ENCODE measurements around the gene MAPKAP1. TPM values are rescaled to one million over a fixed set of nuclear protein-coding genes. Genes with fewer than 3 reads are reported as not detected.

Gene MAPKAP1
- total RNA-seq, 1 donor from 2014 or later, result 122 TPM

GRCh38 chr9:125486576-125486975 lies 220.4 kb downstream of the MAPKAP1 start:
- DNase-seq (peak; percentile 72), ATAC-seq (ENCODE audit: poor library complexity) (peak; percentile 92)
- intact Hi-C loops (cut with DNase I), result no loop called here

DNA sequence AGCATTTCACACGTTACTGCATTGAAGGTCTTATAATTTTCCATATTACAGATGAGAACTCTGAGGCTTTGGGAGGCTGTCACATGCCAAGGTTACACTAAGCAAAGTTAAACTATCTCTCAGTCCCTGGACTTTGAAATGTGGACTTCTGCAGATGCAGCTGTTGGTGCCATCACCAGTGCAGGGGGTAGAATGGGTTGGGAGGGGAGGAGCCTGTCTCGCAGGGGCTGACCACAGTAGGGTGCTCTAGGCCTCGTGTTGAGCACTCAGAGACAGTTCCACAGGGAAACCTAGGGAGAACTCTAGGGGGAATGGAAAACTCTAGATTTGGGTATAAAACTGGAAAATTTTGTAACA lies 220.9 kb downstream of the MAPKAP1 start:
- ATAC-seq (ENCODE audit: poor library complexity) (peak; percentile 21), DNase-seq (no peak)
- intact Hi-C loops (cut with DNase I), result no loop called here

- DNase-seq (no peak), ATAC-seq (ENCODE audit: poor library complexity) (peak; percentile 74)
- intact Hi-C loops (cut with DNase I), result no loop called here
Observed at GRCh38 chr9:125485471-125486151, 221.4 kb downstream of the MAPKAP1 start.

- intact Hi-C loops (cut with DNase I), result no loop called here
- ATAC-seq (ENCODE audit: poor library complexity), result peak; percentile 50
- DNase-seq, result no peak
Observed at GRCh38 chr9:125484350-125485282, 222.4 kb downstream of the MAPKAP1 start.

- intact Hi-C loops (cut with DNase I), result no loop called here
- no peak for DNase-seq
- no peak for ATAC-seq (ENCODE audit: poor library complexity)
Observed at GRCh38 chr9:125483697-125484096, 223.3 kb downstream of the MAPKAP1 start.

DNA sequence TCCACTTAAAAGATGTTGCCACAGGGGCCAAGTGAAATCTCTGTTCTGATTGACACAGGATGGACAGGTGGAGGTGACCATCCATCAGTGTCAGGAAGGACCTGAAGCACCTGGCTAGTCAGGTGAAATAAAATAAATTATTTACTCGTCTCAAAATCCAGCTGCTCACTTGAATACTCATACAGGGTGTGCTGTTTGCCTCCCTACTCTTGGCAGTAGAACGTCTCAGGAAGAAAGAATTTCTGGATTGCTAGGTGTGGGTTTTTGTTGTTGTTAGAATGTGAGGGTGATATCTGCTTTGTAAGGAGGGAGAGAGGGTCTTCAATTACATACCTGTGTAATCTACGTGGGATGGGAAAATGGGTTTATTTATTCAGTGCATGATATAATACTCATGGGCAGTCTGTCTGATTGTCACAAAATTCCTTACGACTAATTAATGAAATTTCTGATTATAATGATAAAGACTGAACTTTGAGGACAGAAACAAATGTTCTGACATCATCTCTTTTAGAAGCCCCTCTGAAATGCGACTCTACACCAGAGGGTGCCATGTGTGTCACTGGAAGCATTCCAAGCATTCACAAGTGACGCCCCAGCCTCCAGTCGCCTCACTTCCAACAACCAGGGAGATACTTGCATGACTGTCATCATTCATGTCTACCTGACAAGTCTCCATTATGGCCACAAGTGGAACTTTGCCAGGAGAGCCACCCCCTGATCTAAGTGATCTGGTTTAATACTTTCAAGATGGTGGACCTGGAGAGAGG lies 227.0 kb downstream of the MAPKAP1 start:
- DNase-seq, result no peak
- no peak for ATAC-seq (ENCODE audit: poor library complexity)
- intact Hi-C loops (cut with DNase I), result no loop called here

DNA sequence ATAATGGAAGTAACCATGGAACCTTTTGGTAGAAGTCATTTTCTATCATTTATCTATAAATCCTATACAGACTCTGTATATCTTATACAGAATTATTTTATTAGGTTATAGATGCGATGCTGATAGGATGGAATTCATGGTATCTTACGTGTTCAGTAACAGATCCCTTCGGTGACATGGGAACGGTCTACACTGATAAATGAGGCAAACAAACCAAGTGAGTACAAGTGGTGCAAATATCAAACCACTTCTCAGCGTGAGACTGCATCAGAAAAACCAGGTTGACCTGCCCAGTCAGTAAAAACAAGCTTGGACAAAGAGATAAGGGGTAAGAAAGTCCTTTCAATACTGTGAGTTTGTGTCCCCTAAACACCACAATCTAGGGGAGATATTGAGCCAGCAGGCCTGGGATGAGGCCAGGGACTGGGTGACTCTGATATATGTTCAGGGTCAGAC lies 229.9 kb downstream of the MAPKAP1 start:
- ATAC-seq (ENCODE audit: poor library complexity), result no peak
- intact Hi-C loops (cut with DNase I), result no loop called here
- DNase-seq, result no peak

DNA sequence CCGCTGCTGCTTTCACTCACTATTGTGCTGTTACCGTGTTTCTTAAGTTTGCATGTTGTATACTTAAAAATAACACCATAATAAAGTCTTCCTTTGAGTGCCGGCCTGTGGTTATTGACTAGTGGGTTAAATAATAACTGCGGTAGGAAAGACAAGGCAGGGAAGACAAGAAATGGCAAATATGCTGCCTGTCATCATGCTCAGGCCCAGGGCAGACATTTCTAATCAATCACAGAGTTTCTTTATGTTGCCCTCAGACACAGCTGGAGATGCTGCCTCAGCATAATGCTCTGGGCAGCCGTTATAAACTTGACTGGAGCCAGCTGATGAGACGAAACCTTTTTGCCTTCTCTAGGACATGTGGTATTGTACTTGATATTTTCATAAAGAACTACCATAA lies 230.4 kb downstream of the MAPKAP1 start:
- intact Hi-C loops (cut with DNase I), result no loop called here
- ATAC-seq (ENCODE audit: poor library complexity), result no peak
- no peak for DNase-seq

GRCh38 chr9:125475385-125475784 lies 231.6 kb downstream of the MAPKAP1 start:
- DNase-seq (peak; percentile 49), ATAC-seq (ENCODE audit: poor library complexity) (peak; percentile 47)
- intact Hi-C loops (cut with DNase I), result no loop called here

DNA sequence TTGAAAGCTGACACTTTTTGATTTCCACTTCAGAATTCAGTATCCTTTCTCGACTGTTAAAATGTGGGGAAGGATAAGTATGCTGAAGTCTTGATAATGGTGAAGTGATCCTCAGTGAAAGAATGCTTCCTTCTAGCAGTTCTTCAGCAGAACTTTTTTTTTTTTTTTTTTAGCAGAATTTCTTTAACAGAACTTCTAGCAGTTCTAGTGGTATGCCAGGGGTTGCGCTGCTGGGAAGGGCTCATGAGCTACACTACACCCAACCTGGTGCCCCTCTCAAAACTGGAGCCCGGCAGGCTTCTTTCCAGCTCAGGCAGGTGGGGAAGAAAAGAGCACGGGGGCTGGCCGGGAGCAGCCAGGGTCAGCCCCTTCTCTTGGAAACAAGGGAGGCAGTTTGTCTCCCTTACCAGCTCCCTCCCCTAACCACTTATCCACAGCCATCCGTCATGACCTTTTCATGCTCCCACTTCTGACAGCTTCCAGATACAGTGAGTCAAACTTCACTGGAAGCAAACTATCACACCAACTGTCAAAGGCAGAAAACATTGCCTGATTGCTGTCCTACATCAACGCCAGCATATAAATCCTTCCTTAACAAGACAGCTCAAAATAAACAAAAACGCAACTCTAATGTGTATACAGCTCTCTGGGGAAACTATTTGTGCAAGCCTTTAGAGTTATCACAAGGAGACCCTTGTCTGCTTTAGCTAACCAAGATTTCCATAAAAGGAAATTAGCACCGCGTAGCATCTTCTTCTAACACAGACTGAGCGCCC lies 233.9 kb downstream of the MAPKAP1 start:
- intact Hi-C loops (cut with DNase I), result no loop called here
- ATAC-seq (ENCODE audit: poor library complexity) (peak; percentile 79), DNase-seq (peak; percentile 50)

- no peak for DNase-seq
- no peak for ATAC-seq (ENCODE audit: poor library complexity)
- intact Hi-C loops (cut with DNase I), result no loop called here
Observed at GRCh38 chr9:125472562-125472925, 234.5 kb downstream of the MAPKAP1 start.

DNA sequence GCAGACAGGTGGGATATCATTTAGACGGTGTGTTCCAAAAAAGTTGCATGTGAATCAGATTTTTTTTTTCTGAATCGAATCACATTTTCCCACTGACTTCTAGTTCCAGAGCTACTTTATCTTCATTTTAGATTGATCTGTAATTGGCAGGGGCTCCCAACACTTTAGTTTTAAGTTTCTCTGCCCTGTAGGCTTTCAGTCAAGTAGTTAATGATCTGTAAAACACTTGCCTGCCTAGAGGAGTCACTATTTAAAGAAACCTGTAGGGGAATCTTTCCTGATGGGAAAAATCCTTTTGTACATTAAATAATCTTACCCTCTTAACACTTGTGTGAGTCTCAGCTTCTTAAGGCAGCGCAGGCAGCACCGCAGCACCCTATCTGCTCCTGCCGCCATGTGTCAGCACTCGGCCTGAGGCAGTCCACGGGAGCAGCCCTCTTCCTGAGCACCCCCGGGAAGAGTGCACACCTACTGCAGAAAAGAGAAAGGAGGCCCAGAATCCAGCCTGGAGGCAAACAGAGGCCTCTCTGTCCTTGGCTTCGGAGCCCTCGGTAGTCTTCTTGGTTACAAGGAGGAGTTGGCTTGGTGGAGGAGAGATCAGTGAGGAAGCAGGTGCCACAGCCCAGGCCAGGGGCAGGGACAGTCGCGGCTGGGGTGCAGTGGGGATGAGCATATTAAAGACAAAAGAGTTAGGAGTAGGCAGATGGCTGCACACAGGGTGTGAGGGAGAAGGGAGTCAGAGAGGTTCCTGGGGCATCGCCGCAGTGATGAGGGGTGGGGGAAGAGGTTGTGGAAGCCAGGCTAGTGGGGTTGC lies 236.0 kb downstream of the MAPKAP1 start:
- no peak for ATAC-seq (ENCODE audit: poor library complexity)
- intact Hi-C loops (cut with DNase I), result no loop called here
- DNase-seq, result no peak

- DNase-seq (no peak), ATAC-seq (ENCODE audit: poor library complexity) (no peak)
- intact Hi-C loops (cut with DNase I), result no loop called here
Observed at GRCh38 chr9:125470189-125470588, 236.8 kb downstream of the MAPKAP1 start.

GRCh38 chr9:125468646-125469045 lies 238.4 kb downstream of the MAPKAP1 start:
- no peak for DNase-seq
- no peak for ATAC-seq (ENCODE audit: poor library complexity)
- intact Hi-C loops (cut with DNase I), result no loop called here

DNA sequence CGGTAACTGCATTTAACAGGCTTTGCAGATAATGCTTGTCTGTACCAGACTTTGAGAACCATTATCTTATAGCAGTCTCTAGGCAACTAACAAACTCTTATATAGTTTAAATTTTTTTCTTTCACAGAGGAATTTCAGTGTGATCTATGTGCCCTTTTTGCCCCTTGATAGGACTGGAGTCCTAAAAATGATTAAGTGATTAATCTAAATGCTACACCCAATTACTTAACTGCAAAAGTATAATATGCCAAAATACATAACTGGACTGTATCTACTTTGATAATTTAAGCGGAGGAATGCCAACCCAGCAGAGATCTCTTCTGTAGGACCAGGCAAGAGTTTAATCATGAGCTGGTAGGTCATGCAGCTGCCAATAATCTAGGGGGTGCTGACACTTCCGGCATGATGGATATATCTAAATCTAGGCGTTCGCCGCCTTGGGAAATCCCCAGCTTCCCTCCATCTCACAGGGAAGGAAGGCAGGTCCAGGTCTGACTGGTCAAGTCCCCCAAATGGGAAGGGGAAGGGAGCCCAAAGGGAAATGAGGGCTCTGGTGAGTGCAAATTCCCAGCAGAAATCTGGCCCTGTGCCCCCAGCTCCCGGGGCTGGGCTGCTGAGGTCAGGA lies 239.8 kb downstream of the MAPKAP1 start:
- no peak for ATAC-seq (ENCODE audit: poor library complexity)
- intact Hi-C loops (cut with DNase I), result no loop called here
- no peak for DNase-seq

- no peak for ATAC-seq (ENCODE audit: poor library complexity)
- DNase-seq, result no peak
- intact Hi-C loops (cut with DNase I), result no loop called here
Observed at GRCh38 chr9:125466411-125466810, 240.6 kb downstream of the MAPKAP1 start.

- ATAC-seq (ENCODE audit: poor library complexity) (no peak), DNase-seq (no peak)
- intact Hi-C loops (cut with DNase I), result no loop called here
Observed at GRCh38 chr9:125464591-125465385, 242.2 kb downstream of the MAPKAP1 start.
